GM19372 (cell line): ENCODE data around the gene PADI6.
"Not testable (repeated sequence)": the region's sequence is repeated elsewhere in the genome, so short reads cannot be mapped to it uniquely, and the experiment has no call there.

ENCODE experiments used
- ATAC-seq: cut with Tn5 transposase; IDR thresholded peaks from one replicate; pipeline ENCODE4 v1.9.1; 2021; ENCODE audit warnings: mild to moderate bottlenecking, low read depth, moderate library complexity; ENCODE audit not compliant: unreplicated experiment

The PADI6 gene

GRCh38 chr1:17403081-17403480 is 31.1 kb downstream of the PADI6 start:
- no peak for ATAC-seq

DNA sequence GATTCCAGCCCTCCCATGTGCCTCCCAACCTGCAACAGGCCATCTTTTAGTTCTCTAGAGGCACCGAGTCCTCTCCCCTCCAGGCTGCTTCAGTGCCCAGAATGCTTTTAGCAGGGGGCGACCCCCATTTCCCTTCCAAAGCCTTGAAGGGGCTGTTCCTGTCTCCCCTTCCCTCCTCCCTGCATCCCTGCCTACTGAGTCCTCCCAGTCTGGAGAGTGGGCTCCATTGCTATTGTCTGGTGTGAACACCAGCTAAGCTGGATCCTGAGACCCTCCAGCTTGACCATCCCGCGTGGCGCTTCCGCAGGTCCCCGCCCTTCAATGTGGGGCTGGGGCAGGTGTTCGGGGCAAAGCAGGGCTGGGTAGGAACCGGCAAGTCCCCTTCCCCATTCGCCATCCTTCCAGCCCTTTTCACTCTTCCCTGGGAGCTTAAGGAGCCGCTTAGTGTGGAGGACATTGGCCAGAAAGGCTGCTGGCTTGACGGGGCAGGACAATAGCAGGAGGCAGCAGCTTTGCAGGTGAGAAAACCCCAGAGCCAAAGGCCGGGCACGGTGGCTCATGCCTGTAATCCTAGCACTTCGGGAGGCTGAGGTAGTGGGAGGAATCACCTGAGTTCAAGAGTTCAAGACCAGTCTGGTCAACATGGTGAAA is 32.2 kb downstream of the PADI6 start:
- no peak for ATAC-seq

DNA sequence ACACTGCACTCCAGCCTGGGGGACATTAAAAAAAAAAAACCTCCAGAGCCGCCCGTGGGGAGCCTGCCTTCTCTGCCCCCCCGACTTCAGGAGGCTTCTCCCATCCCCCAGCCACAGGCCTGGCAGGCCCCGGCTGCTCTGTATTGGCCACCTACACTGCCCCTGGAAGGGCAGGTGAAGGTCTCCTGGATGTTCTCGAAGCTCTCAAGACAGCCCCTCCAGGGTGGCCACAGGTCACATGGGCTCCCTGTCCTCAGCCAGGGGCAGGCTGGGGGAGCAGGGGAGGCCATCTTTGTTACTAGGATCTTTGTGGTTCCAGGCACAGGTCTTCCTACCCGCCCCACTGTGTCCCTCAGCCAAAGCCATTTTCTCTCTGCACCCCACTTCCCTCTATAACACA is 32.8 kb downstream of the PADI6 start:
- no peak for ATAC-seq

DNA sequence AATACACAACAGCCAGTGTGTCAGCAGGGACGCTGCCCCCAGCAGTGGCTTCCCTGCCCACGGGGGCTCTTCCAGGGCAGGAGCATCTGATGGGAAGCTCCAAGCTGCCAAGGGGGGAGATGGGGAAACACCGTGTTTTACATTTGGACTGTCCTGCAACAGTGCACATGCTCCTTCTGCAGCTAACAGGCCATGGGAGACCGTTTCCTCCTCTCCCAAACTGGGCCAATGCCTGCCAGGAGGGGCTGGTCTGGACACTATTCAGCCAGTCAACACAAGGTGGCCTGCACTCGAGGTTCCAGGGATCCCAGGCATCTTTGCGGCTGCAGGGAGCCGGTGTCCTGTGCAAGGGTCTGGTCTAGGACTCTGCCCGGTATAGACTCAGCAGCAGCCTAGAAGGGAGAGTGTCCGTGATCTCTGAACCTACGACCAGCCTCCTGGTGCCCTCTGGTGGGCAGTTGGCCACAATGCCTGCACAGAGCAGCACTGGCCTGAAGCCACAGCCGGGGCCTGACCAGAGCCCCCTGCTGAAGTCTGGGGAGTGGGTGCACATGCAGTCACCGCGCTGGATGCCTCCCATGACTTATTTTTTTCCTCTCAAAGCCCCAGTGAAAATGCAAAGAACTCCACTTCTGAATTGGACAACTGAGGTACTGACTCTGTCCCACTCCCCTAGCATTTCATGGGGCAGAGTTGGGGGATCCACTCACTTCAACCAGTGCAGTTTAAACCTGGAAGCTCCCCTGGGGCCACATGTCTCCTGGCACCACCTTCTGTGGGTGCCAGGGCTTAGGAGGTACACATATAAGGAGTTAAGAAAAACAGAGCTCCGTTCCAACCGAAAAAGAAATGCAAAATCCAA is 34.1 kb downstream of the PADI6 start:
- ATAC-seq: no peak

GRCh38 chr1:17406760-17407475 is 34.9 kb downstream of the PADI6 start:
- not testable (repeated sequence) for ATAC-seq

DNA sequence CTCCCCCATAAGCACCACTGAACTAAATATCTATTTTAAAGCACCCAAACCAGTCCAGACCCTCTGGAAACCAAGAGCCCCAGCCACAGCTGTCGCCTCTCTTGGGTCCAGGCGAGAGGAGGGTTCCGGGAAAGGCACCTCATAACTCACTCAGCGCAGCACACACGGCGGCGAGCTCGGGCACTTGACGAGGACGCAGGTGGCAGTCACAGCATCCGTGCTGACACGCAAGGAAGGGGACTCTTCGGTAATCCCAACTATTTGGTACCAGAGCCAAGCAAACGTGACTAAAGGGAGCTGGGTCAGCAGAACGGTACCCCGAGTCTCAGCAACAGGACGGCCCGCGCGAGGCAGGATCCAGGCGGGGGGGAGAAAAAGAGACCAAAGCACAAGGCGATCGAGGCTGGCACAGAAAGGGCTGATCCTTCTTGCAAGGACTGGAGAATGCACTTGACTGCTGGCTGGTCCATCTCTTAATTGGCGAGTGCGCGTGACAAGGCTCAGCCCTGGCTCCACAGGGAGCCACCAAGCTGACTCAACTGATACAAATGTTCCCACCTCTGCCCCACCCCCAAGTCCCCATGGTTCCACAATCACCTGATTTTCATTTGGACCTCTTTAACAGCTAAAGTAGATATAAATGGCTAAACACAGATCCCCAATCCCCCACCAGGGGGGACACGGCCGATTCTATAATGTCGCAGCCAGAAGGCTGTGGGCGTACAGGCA is 36.0 kb downstream of the PADI6 start:
- ATAC-seq: not testable (repeated sequence)

GRCh38 chr1:17409391-17409811 is 37.4 kb downstream of the PADI6 start:
- ATAC-seq: no peak

- ATAC-seq: no peak
Observed at GRCh38 chr1:17412093-17412870, 40.3 kb downstream of the PADI6 start.

- no peak for ATAC-seq
Observed at GRCh38 chr1:17414022-17414421, 42.0 kb downstream of the PADI6 start.

GRCh38 chr1:17416389-17416788 is 44.4 kb downstream of the PADI6 start:
- ATAC-seq: no peak

GRCh38 chr1:17419626-17420328 is 47.8 kb downstream of the PADI6 start:
- ATAC-seq: no peak

- ATAC-seq: no peak
Observed at GRCh38 chr1:17420391-17420918, 48.5 kb downstream of the PADI6 start.

- ATAC-seq: no peak
Observed at GRCh38 chr1:17422461-17422860, 50.5 kb downstream of the PADI6 start.

DNA sequence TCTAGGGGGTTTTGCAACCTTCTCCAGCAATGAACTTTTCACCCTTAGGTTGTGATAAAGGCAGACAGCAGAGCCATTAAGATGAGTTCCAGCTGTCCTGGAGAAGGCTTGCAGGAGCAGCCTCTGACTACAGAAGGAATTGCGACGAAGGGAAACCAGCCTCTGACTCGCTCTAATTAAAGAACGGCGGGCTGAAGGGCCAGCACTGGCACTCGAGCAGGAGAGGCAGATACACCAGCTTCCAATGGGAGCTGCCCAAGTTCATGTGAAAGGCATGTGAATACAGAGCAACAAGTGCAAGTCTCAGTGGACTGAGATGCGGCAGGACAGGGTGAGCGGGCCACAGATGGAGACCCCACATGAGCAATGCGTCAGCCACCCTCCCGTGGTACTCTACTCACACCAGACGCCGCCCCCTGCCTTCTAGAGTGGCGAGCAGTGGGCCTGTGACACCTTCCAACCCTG is 51.8 kb downstream of the PADI6 start:
- ATAC-seq: no peak

DNA sequence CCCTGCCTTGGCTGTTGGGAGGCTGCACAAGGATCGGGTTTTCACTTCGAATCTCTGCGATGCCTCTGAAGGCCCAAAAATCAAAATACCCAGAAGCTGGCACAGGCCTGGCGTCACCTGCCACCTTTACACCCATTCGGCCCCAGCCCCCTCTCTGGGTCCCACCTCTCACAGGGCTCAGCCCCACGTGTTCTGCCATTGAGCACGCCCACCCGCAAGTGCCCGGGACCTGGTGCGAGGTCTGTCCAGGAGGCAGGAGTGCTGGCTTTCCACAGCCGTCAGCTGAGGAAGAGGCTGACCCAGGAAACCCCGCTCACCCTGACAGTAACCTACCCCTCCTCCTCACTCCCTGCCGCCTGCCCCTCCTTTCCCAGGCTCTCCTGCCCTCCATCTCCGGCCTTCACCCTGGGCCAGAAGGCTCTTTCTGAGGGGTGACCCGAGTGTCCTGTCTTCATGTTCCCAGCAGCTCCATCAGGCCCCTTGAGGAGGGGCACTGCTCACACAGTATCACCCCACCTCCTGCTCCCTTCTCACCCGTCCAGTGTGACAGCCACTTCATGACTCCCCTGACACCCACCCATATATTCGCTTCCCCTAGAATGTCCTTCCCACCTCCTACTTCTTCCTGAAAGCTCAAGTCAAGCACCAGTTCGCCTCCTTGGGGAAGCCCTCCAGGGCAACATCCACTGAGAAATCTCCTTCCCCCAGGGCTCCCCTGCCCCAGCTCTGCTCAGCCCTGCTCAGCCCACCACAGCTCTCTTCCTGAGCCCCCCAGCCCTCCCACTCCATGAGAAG is 54.0 kb downstream of the PADI6 start:
- ATAC-seq: no peak

- no peak for ATAC-seq
Observed at GRCh38 chr1:17427696-17428660, 56.0 kb downstream of the PADI6 start.

GRCh38 chr1:17429183-17429582 is 57.2 kb downstream of the PADI6 start:
- no peak for ATAC-seq
